NT2/D1 (cell line): ENCODE results near the gene SLCO2B1.

Experiments used
- YY1 ChIP-seq: IDR thresholded peaks from 2 replicates; pipeline ENCODE4 v1.6.1; 2011; ENCODE audit not compliant: insufficient read length, insufficient read depth
- ZNF274 ChIP-seq: IDR thresholded peaks from 2 replicates; pipeline ENCODE4 v1.6.1; 2011; ENCODE audit warnings: mild to moderate bottlenecking, low read depth, low read length

DNA sequence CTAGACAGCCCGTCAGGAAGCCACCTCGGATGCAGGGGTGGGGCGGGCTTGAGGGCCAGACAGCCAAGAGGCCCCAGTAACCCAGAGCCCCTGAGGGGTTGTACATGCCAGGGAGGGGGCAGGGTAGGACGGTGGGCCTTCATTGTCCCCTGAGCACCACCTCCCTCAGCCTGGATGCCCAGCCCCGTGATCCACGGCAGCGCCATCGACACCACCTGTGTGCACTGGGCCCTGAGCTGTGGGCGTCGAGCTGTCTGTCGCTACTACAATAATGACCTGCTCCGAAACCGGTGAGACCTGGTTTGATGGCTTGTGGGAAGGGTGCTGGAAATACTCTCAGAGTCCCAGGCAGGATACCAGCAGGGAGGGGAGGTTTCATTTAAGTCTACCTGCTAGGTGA lies 52.2 kb downstream of the SLCO2B1 start:
- TF ChIP-seq ZNF274 = no peak
- no peak for TF ChIP-seq YY1
